GM10248 (cell line): ENCODE data around the gene TRIM3.
A peak's percentile ranks its signal among the peaks of the same experiment; 100 is the strongest.
"Not testable (repeated sequence)": the region's sequence is repeated elsewhere in the genome, so short reads cannot be mapped to it uniquely, and the experiment has no call there.

Experiments
- CTCF ChIA-PET: fragments of 300-600 bp; sonication (Branson Sonifier 250); formaldehyde crosslinking; extraction: SDS; loops from one replicate; lab custom pipeline; 2021; ENCODE audit warnings: antibody characterized with exemption; lab: Yijun Ruan, JAX
- POLR2A ChIA-PET: fragments of 350-650 bp; sonication (Branson Sonifier 250); formaldehyde crosslinking; extraction: SDS; loops from one replicate; lab custom pipeline; 2020; ENCODE audit warnings: antibody characterized with exemption; lab: Yijun Ruan, JAX
- DNase-seq: peaks from one replicate; pipeline ENCODE4 v3.0.0; 2012; ENCODE audit errors: extremely low spot score
- TF ChIP-seq, protein P1 (sequence below): IDR thresholded peaks from 2 replicates; pipeline ENCODE4 v1.5.1; 2012; ENCODE audit warnings: mild to moderate bottlenecking, low read depth; ENCODE audit errors: extremely low read depth, missing control alignments, control extremely low read depth

Gene TRIM3

DNA sequence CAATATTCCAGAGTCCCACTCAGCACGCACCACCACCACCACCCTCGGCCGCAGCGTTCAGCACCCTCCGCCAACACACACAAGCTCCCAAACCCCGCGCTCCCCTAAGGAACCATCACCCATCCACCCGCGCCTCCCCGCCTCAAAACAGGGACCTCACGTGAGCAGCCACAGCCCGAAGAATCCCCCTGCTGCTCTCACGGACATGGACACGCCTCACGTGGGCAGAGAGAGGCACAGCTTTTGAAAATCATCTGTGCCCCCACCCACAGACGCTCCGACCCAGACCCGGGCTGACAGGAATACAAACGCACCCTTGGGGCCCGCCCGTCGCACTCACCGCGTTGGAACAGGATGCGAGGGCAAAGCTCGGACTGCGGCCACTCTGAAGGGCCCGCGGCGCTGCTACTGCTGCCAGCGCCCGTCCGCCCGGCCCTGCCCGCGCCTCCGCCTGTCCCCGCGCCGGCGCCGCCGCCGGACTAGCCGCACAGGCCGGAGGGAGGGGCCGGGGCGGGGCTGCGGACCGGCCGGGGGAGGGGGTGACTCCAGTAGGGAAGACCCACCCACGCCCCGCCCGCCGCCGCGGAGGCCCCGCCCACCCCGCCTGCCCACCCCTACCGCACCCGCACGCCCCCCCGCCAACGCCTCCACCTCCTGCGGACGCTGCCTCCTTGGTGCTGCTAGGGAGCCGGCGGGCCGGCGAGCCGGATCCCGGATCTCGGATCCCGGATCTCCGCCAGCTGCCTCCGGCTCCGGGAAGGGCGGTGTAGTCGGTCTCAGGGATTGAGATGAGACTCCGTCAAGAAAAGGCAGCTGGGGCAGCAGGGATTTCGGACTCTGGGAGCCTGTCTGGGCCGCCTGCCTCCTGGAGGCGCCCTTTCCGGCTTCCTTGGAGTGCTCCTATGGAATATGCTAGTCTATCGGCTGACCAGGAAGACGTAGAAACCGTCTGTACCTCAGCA lies at the start of gene TRIM3:
TSS of gene TRIM3 (minus strand) at position 491 of the 962 bp plus-strand sequence. CDS start 8,246 bp downstream, outside the sequence.
- ChIA-PET CTCF (interaction anchor here (1.1 to 4.3 kb wide), 3 partner anchors 17 to 95 kb away, joined by 3 to 23 read pairs (median 15); no protein-coding TSS in a partner anchor), POLR2A (no interaction called here)
- TF ChIP-seq, protein P1, sequence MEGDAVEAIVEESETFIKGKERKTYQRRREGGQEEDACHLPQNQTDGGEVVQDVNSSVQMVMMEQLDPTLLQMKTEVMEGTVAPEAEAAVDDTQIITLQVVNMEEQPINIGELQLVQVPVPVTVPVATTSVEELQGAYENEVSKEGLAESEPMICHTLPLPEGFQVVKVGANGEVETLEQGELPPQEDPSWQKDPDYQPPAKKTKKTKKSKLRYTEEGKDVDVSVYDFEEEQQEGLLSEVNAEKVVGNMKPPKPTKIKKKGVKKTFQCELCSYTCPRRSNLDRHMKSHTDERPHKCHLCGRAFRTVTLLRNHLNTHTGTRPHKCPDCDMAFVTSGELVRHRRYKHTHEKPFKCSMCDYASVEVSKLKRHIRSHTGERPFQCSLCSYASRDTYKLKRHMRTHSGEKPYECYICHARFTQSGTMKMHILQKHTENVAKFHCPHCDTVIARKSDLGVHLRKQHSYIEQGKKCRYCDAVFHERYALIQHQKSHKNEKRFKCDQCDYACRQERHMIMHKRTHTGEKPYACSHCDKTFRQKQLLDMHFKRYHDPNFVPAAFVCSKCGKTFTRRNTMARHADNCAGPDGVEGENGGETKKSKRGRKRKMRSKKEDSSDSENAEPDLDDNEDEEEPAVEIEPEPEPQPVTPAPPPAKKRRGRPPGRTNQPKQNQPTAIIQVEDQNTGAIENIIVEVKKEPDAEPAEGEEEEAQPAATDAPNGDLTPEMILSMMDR, result no peak
- peak; percentile 94 for DNase-seq

DNA sequence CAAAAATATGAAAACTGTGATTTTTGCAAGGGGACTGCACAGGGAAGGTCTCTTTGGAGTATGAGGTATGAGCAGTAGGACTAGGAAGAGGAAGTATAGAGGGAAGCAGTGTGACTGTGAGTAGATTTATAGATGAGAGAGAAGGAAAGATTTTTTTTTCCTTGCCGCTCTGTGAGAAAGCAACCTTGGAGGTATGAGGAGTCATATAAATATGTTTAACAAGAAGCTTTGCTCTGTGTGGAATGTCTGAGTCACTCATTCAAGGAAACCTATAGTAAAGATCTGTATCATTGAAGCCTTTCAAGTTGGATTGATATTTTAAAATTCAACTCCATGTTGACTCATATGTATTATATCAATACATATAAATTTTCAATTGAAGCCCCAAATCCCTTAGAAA lies 49.5 kb upstream of the TRIM3 start:
- CTCF ChIA-PET, result interaction anchor here (1.4 kb wide), 1 partner anchor 144 kb away, joined by 5 read pairs; no protein-coding TSS in a partner anchor
- TF ChIP-seq, protein P1, result no peak
- DNase-seq, result no peak
- POLR2A ChIA-PET, result no interaction called here

DNA sequence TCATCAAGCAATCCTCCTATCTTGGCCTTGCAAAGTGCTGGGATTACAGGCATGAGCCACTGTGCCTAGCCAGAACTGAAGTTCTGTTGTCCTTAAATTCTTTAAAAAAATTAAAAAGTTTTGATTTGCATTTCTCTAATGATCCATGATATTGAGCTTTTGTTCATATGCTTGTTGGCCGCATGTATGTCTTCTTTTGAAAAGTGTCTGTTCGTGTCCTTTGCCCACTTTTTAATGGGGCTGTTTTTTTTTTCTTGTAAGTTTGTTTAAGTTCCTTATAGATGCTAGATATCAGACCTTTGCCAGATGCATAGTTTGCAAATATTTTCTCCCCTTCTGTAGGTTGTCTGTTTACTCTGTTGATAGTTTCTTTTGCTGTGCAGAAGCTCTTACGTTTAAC lies 48.2 kb upstream of the TRIM3 start:
- POLR2A ChIA-PET, DNase-seq: not testable (repeated sequence)
- CTCF ChIA-PET, result interaction anchor here (2.4 kb wide), 1 partner anchor 9 kb away, joined by 13 read pairs; no protein-coding TSS in a partner anchor

DNA sequence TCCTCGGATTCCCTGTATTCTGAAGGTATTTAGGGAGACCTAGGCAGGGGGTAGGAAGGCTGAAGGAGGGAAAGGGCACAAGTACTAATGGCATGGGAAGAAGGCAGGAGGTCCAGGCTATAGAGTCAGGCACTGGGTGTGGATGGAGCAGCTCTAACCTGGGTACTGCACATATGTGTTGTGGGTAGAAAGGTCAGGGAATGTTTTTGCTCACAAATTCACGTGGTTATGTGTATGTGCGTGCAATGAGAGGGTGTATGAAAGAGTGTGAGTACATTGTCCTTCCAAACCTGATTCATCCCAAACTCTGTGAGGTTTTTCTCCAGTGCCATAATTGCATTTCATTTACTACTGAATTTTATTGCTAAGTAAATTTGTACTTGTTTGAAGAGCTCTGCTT lies 46.5 kb upstream of the TRIM3 start:
- DNase-seq, result no peak
- POLR2A ChIA-PET, result no interaction called here
- CTCF ChIA-PET, result interaction anchor here (1.1 to 2.4 kb wide), 6 partner anchors 11 to 168 kb away, joined by 3 to 13 read pairs (median 4); no protein-coding TSS in a partner anchor
- TF ChIP-seq, protein P1, result no peak

DNA sequence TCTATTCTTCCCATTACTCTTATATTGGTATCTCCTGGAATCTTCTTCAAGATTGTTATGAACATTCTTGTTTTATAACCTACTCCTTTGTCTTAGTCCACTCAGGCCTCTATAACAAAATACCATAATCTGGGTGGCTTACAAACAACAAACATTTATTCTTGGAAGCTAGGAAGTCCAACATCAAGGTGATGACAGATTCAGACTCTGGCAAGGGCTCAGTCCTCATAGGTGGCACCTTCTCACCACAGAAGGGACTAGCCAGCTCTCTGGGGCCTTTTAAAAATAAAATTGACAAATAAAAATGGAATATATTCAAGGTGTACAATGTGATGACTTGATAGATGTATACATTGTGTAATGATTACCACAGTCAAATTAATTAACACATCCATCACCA lies 43.1 kb upstream of the TRIM3 start:
- ChIA-PET CTCF (interaction anchor here (4.1 kb wide), 1 partner anchor 12 kb away, joined by 22 read pairs; no protein-coding TSS in a partner anchor), POLR2A (no interaction called here)
- no peak for DNase-seq
- TF ChIP-seq, protein P1, result no peak

DNA sequence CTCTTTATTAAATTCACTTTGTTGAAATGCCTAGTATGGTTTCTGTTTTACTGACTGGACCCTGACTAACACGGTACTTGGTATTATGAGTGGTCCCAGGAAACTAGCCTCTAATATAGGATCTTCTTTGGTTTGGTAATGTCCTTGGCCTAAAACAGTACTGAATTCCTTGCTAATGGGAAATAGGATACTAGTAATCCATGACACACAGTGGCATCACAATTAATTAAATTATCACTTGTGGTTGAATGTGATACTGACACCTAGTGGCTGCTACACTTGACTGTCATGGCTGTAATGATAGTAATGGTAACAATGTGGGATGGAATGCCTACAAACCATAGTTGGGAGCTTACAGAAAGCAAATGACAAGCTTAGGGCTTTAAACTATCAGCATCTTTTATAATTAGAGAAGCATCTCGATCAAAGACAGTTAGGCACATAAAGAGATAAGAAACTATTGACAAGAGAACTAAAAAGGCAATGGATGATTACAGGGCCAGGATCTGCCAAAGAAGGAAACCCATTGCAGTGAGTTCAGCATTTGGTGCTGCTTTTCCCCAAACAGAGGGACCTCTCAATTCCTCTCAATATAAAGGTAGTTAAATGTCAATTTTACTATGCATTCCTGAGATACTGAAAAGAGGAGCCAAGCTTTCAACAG lies 32.0 kb upstream of the TRIM3 start:
- ChIA-PET CTCF (interaction anchor here (0.6 to 6.7 kb wide), 28 partner anchors 9 to 277 kb away, joined by 3 to 63 read pairs (median 4); partner anchors contain the start of genes ARFIP2, DNHD1, MRPL17 and TIMM10B), POLR2A (no interaction called here)
- DNase-seq, result peak; percentile 42
- TF ChIP-seq, protein P1, result peak; percentile 77
